ENCODE data around the gene HNF1A. TPM values are rescaled to one million over a fixed set of nuclear protein-coding genes. Genes with fewer than 3 reads are reported as not detected.

The HNF1A gene
- polyA plus RNA-seq, 3 donors, result 0.03 TPM; not detected in 2

DNA sequence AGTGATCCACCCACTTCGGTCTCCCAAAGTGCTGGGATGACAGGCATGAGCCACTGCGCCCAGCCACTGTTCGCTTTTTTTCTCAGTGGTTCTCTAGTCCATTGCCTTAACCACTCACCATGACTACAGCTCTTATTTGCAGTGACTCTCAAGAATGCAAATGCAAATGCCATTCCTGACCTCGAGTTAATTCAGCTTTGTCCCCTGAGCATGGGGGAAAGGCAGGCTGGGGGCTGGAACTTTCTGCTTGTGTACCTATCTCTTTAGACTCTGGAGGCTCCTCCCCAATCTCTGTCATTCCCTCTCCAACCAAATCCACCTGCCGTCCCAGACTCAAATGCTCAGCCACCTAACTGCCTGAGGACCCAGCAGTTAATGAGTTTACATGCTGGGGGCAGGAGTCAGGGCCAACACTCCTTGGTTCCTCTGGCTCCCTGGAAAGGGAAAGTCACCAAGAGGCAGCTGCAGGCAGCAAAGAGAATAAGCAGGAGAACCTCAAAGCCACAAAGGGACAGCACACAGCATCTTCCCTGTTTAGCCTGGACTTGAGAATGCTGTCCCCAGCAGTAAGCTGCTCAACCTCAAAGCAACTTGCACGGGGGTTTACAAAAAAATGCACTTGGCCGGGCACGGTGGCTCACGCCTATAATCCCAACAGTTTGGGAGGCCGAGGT, 5.3 kb upstream of the HNF1A start:
- Histone ChIP-seq H3K27ac (ENCODE audit: low read depth in 1 of 2, low read length in 2 of 2) (no peak overlapping the region), H2AFZ (ENCODE audit: insufficient read depth, low read depth, low read length, poor library complexity, severe bottlenecking) (no peak overlapping the region), H3K27me3 (ENCODE audit: control insufficient read depth in 2 of 2, insufficient read depth in 2 of 2, low read length in 2 of 2) (no peaks in the 10 kb centered on the region), H4K20me1 (ENCODE audit: insufficient read depth, low read length) (no peaks in the 10 kb centered on the region), H3K79me2 (ENCODE audit: insufficient read depth, low read length) (no peaks in the 10 kb centered on the region), H3K4me3 (replicated peaks in 1 of 3; ENCODE audit: low read depth in 2 of 3, low read length in 3 of 3) (no peak overlapping the region), H3K4me2 (replicated peaks; ENCODE audit: extremely low read depth, low read length, poor library complexity, severe bottlenecking) (no peak overlapping the region), H3K9ac (ENCODE audit: insufficient read depth, low read length, poor library complexity, severe bottlenecking) (no peak overlapping the region), H3K36me3 (replicated peaks in 1 of 2; ENCODE audit: control insufficient read depth in 1 of 2, insufficient read depth in 2 of 2, low read length in 2 of 2) (no peaks in the 10 kb centered on the region), H3K4me1 (ENCODE audit: control insufficient read depth in 1 of 2, insufficient read depth in 2 of 2, low read length in 2 of 2) (peaks cover 10 to 14% of the 10 kb centered on the region in 2 donors), H3K9me3 (replicated peaks in 1 of 2; ENCODE audit: control insufficient read depth in 1 of 2, insufficient read depth in 1 of 2, low read length in 2 of 2) (no peaks in the 10 kb centered on the region)
- Mint-ChIP-seq H3K4me1 (peaks cover 14% of the 10 kb centered on the region), H3K4me3 (no peak overlapping the region), H3K9me3 (no peaks in the 10 kb centered on the region), H3K36me3 (no peaks in the 10 kb centered on the region), H3K27me3 (ENCODE audit: low read depth in 3 of 3) (no peaks in the 10 kb centered on the region), H3K27ac (no peak overlapping the region)
- TF ChIP-seq, protein P1, sequence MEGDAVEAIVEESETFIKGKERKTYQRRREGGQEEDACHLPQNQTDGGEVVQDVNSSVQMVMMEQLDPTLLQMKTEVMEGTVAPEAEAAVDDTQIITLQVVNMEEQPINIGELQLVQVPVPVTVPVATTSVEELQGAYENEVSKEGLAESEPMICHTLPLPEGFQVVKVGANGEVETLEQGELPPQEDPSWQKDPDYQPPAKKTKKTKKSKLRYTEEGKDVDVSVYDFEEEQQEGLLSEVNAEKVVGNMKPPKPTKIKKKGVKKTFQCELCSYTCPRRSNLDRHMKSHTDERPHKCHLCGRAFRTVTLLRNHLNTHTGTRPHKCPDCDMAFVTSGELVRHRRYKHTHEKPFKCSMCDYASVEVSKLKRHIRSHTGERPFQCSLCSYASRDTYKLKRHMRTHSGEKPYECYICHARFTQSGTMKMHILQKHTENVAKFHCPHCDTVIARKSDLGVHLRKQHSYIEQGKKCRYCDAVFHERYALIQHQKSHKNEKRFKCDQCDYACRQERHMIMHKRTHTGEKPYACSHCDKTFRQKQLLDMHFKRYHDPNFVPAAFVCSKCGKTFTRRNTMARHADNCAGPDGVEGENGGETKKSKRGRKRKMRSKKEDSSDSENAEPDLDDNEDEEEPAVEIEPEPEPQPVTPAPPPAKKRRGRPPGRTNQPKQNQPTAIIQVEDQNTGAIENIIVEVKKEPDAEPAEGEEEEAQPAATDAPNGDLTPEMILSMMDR (IDR thresholded peaks at IDR 0.05), result no peak
- DNase-seq, result no peak
- intact Hi-C loops (cut with micrococcal nuclease), result loop anchor here (5.0 to 10.0 kb wide), 3 partner anchors 328 to 391 kb away; partner anchors contain the start of genes CABP1 (in 2 of the 2) and POP5 (in 1 of the 2)
- WGBS (ENCODE audit: insufficient coverage), result 85% methylated on average over 4 of the region's 10 CpGs

DNA sequence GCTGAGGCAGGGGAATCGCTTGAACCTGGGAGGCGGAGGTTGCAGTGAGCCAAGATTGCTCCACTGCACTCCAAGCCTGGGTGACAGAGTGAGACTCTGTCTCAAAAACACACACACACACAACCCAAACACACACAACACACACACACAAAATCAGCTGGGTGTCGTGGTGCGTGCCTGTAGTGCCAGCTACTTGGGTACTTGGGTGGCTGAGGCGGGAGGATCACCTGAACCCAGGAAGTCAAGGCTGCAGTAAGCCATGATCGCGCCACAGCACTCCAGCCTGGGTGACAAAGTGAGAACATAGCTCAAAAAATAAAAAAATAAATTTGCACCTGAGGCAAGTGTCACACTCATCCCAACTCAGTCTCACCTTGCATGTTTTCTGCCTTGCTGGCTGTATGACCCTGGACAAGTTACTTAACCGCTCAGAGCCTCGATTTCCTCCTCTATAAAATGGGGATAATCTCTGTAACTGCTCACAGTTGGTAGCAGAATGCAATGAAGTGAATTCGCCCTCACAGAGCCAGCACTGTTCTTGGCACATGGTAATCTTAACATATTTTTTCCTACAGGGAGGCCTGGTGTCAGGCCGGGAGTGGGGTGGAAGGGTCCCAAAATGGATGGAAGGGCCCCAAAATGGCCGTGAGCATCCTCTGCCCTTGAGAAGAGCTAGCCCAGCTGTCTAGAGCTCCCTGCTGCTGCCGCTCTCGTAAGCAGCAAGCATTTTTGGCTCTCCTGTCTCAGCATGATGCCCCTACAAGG, 630 bp upstream of the HNF1A start:
- Histone ChIP-seq H3K4me2 (replicated peaks; ENCODE audit: extremely low read depth, low read length, poor library complexity, severe bottlenecking) (no peak overlapping the region), H3K9me3 (replicated peaks in 1 of 2; ENCODE audit: control insufficient read depth in 1 of 2, insufficient read depth in 1 of 2, low read length in 2 of 2) (no peaks in the 10 kb centered on the region), H2AFZ (ENCODE audit: insufficient read depth, low read depth, low read length, poor library complexity, severe bottlenecking) (no peak overlapping the region), H3K4me1 (ENCODE audit: control insufficient read depth in 1 of 2, insufficient read depth in 2 of 2, low read length in 2 of 2) (no peaks in the 10 kb centered on the region), H3K27ac (ENCODE audit: low read depth in 1 of 2, low read length in 2 of 2) (no peak overlapping the region), H3K36me3 (replicated peaks in 1 of 2; ENCODE audit: control insufficient read depth in 1 of 2, insufficient read depth in 2 of 2, low read length in 2 of 2) (no peaks in the 10 kb centered on the region), H4K20me1 (ENCODE audit: insufficient read depth, low read length) (no peaks in the 10 kb centered on the region), H3K27me3 (ENCODE audit: control insufficient read depth in 2 of 2, insufficient read depth in 2 of 2, low read length in 2 of 2) (no peaks in the 10 kb centered on the region), H3K9ac (ENCODE audit: insufficient read depth, low read length, poor library complexity, severe bottlenecking) (no peak overlapping the region), H3K4me3 (replicated peaks in 1 of 3; ENCODE audit: low read depth in 2 of 3, low read length in 3 of 3) (no peak overlapping the region), H3K79me2 (ENCODE audit: insufficient read depth, low read length) (no peaks in the 10 kb centered on the region)
- intact Hi-C loops (cut with micrococcal nuclease), result loop anchor here in 1 of 2 donors (10.0 kb wide), 1 partner anchor 333 kb away; the partner anchor contains the start of gene CABP1
- H3K36me3 Mint-ChIP-seq, result no peaks in the 10 kb centered on the region
- H3K9me3 Mint-ChIP-seq, result no peaks in the 10 kb centered on the region
- H3K27ac Mint-ChIP-seq, result peak overlapping the region in 1 of 7 donors; percentile 31
- no peaks in the 10 kb centered on the region for H3K4me1 Mint-ChIP-seq
- TF ChIP-seq, protein P1 (IDR thresholded peaks at IDR 0.05), result no peak
- H3K4me3 Mint-ChIP-seq, result no peak overlapping the region
- no peaks in the 10 kb centered on the region for H3K27me3 Mint-ChIP-seq (ENCODE audit: low read depth in 3 of 3)
- 95% methylated on average over 7 of the region's 14 CpGs for WGBS (ENCODE audit: insufficient coverage)
- DNase-seq, result no peak

All from CD14-positive monocyte (primary cell).